GM12864 (cell line): ENCODE measurements around the gene LEF1.

Source experiments
- DNase-seq: peaks from one replicate; pipeline ENCODE4 v3.0.0-alpha.2; 2011; ENCODE audit warnings: low read depth
- H3K4me3 ChIP-seq: 2 replicates; pipeline ENCODE4 v1.5.1; 2011; ENCODE audit warnings: mild to moderate bottlenecking, low read depth, low read length, control low read depth
- TF ChIP-seq, protein P1 (sequence below): IDR thresholded peaks from 2 replicates; pipeline ENCODE4 v1.5.1; 2011; ENCODE audit warnings: low read depth, mild to moderate bottlenecking, moderate library complexity, low read length, control low read depth, inconsistent platforms; ENCODE audit errors: missing control alignments

LEF1 gene

GRCh38 chr4:108006361-108006760 is 162.4 kb downstream of the LEF1 start:
- TF ChIP-seq, protein P1, sequence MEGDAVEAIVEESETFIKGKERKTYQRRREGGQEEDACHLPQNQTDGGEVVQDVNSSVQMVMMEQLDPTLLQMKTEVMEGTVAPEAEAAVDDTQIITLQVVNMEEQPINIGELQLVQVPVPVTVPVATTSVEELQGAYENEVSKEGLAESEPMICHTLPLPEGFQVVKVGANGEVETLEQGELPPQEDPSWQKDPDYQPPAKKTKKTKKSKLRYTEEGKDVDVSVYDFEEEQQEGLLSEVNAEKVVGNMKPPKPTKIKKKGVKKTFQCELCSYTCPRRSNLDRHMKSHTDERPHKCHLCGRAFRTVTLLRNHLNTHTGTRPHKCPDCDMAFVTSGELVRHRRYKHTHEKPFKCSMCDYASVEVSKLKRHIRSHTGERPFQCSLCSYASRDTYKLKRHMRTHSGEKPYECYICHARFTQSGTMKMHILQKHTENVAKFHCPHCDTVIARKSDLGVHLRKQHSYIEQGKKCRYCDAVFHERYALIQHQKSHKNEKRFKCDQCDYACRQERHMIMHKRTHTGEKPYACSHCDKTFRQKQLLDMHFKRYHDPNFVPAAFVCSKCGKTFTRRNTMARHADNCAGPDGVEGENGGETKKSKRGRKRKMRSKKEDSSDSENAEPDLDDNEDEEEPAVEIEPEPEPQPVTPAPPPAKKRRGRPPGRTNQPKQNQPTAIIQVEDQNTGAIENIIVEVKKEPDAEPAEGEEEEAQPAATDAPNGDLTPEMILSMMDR, result no peak
- H3K4me3 ChIP-seq, result no peak overlapping the region
- no peak for DNase-seq

DNA sequence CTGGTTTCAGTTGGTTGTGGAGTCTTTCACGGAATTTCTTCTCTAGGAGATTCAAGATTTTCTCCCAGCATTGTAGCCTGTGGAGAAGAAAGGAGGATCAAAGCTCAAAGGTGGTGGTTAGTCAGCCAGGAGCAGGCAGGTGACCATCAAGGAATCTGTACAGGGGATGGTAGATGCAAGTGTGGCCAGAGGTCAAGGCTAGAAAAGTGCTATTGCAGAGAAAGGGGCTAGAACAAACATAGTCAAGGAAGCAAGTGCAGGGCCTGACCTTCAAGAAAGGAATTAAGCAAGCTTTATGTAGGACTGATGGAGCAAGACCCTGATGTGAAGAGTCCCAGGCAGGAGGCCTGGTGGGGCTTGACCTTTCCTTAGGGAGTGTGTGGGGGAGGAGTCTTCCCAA is 162.9 kb downstream of the LEF1 start:
- TF ChIP-seq, protein P1, result no peak
- no peak overlapping the region for H3K4me3 ChIP-seq
- DNase-seq, result no peak

DNA sequence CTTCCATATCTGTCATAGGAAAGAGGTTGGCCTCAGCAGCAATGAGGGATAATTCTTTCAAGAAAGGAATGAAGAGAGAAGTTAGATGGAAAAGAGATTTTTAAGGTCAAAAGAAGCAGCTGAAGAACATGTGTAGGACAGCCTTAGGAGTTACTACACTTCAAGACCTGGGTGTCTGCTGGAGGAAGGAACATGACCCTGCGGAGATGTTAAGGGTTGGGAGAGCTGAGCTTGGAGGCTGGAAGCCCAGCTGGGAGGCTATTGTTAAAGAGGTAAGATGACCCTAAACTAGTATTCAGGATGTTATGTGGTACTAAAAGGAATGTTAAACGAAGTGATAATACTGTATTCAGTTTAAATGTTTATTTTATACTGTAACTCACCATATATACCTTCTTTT is 164.1 kb downstream of the LEF1 start:
- DNase-seq, result no peak
- H3K4me3 ChIP-seq, result no peak overlapping the region
- TF ChIP-seq, protein P1, result no peak

- DNase-seq, result no peak
- TF ChIP-seq, protein P1, result no peak
- no peak overlapping the region for H3K4me3 ChIP-seq
Measured at GRCh38 chr4:108003982-108004515, 164.7 kb downstream of the LEF1 start.

GRCh38 chr4:108001540-108002135 is 167.1 kb downstream of the LEF1 start:
- TF ChIP-seq, protein P1, result no peak
- H3K4me3 ChIP-seq, result no peak overlapping the region
- no peak for DNase-seq

DNA sequence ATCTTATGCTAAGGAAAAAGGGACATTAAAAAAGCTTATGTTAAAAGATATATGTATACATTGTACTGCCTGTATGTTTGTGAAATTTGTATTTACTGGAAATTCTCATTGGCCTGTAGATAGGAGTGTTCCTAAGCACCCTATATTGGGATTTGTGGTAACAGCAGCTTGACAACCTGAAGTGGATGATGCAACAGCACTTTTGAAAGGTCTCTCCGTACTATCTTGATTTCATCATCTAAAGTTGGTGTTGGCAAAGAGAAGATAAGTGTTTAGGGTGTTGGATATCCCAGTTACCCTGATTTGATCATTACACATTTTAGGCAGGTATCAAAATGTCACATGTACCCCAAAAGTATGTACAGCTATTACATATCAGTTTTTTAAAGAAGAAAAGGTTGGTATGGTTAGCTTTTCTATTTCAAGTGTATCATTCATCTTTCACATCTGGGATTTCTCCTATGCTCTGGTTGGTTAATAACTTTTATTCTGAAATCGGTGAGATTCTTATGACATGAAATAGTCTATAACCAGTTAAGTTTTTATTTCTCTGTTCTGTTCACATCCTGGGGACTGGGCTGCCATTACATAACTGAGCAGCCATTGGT is 168.7 kb downstream of the LEF1 start:
- TF ChIP-seq, protein P1, result no peak
- H3K4me3 ChIP-seq, result no peak overlapping the region
- no peak for DNase-seq

GRCh38 chr4:107997794-107998193 is 170.9 kb downstream of the LEF1 start:
- TF ChIP-seq, protein P1, result no peak
- no peak for DNase-seq
- H3K4me3 ChIP-seq, result no peak overlapping the region
